Glomerular endothelial cell (primary cell): ENCODE measurements around the gene SEC24D. TPM values are rescaled to one million over a fixed set of nuclear protein-coding genes. Genes with fewer than 3 reads are reported as not detected.

Experiments used
- DNase-seq: peaks from one replicate; pipeline ENCODE4 v3.0.0-alpha.2; 2011; ENCODE audit warnings: low read depth, low spot score; ENCODE audit errors: extremely low read depth
- total RNA-seq: library from RNA; depleted of rRNA; stranded (reverse); fragments of >200 nt; gene quantifications from 2 replicates; pipeline ENCODE4 v1.2.3, GENCODE V29; 2015

SEC24D gene
- total RNA-seq, 1 donor from 2014 or later = 134 TPM

DNA sequence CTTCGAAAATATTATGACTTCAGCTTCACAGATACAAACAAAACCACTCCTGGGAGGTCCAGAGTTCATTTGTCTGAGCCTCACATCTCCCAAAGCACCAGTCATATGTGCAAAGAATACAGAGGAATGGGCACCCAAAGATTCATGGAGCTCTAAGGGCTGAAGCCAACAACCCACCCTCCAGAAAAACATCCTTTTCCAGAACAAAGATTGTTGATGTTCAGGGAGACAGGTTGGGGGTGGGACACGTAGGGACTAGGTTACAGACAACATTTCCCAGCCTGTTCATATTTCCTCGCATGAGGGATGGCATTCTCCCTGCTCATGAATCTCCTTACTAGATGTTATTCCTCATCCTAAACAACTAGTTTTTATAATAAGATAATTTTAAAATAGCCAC, 79.5 kb downstream of the SEC24D start:
- no peak for DNase-seq

DNA sequence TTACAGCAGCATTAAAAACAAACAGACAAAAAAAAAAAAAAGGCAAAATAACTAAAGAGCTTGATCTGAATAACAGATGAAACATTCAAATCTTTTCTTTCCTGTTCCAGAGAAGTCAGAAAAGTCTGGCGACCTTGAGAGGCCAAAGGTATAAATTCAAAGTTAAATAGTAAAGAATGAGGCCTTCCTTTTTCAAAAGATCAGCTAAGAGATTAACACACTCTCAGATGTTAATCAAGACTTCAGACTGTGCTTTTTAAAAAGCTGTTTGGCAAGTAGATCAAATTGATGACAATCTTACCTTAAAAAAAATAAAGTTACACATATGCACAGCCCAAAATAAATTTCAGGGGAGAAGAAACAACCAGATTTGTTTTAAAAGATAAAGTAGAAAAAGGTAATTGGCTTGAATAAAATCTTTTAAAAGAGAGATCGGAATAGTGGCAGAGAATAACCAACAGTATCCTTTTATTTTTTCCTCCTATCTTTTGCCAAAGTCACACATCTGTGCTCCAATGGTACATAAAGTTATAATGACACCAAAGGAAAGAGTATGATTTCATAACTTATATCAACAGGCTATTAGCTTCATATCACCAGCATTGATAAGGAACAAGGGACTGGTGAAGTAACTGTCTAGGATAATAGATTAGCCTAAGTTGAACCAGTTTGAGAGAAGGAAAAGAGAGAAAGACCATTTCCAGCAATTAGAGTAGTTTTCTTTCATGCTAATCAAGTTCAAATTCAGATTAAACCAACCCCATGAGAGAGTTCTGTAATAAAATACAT, 80.3 kb downstream of the SEC24D start:
- DNase-seq = no peak

GRCh38 chr4:118754890-118755289, 81.0 kb downstream of the SEC24D start:
- DNase-seq = no peak

DNA sequence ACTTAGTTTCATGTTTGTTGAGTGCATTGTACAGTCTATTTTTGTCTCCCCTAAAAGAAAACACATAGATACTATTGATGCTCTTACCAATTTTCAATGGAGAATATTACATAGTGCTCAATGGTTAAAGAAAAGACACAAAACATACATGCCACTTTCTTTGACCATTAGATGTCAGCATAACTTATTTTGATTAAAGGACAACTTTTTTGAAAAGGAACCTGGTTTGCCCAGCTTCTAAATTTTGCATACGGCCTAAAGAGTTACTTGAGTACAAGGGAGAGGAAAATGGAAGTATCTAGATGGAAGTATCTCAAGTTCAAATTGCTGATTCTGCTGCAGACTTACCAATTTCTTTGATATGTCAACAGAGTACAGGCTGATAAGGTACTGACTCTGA, 82.2 kb downstream of the SEC24D start:
- no peak for DNase-seq

- no peak for DNase-seq
These were observed 82.8 kb downstream of the SEC24D start for GRCh38 chr4:118753096-118753495.

- no peak for DNase-seq
These were observed 83.4 kb downstream of the SEC24D start for GRCh38 chr4:118752551-118752950.

GRCh38 chr4:118751629-118752323, 84.2 kb downstream of the SEC24D start:
- DNase-seq = no peak

- DNase-seq = no peak
These were observed 86.5 kb downstream of the SEC24D start for GRCh38 chr4:118749347-118749988.

DNA sequence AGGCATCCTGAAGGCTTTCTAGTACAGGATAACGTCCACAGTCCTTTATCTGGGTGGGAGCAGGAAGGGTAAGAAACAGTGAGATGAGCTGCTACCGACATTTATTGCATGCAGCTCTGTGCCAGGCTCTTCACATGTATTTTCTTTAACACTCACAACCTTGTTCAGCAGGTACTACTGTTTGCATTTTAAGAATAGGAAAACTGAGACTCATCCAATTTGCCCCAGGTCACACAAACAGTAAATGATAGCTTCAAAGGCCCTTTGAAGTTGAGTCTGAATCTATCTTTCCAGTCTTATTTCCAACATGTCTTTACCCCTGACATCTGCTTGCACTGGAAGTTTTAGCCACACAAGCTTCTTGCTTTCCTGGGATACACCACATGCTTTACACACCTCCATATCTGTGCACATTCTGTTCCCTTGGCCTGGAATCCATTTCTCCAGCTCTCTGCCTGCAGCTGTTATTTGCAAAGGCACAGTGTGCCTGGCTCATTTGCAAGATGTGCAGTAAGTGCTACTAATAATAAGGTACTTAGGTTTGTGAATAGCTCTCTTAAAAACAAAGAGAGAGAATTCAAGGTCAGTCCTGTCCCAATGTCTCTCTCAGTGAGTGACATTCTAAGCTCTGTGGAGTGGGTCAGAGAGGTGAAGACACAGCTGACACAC, 89.5 kb downstream of the SEC24D start:
- no peak for DNase-seq

GRCh38 chr4:118745357-118745756, 90.6 kb downstream of the SEC24D start:
- no peak for DNase-seq

DNA sequence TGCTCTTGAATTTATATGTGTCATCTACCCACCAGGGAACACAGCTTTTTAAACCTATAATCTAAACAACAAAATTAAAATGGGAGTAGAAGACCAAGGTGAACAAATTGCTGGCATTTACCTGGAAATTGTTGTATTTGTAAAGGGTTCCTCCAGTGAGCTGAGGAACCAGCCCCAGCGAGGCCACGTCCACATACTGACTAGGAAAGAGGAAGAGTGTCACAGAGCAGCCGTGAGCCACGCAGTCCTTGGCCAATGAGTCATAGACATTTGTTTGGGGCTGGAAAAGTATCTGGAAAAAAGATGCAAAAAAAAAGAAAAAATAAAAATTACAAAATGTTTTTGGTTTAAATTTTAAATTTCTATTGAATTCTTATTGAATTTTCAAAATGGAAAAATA, 92.1 kb downstream of the SEC24D start:
- DNase-seq = no peak

DNA sequence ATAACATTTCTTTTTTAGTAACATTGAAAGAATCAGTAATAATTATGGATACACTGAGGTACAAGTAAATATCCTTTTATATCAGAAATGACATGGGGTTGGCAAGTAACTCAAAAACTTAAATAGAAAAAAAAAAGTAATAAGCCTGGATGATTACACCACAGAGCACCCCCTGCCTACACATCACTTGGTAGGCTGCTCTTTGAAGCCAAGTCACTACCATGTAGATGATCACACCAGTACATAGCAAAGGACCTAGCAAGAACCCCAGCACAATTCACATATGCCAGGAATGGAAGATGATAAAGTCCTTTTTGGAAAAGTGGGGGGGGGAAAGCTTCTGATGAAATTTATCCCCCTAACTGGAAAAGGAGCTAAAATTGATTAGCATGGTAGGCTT, 93.9 kb downstream of the SEC24D start:
- no peak for DNase-seq

DNA sequence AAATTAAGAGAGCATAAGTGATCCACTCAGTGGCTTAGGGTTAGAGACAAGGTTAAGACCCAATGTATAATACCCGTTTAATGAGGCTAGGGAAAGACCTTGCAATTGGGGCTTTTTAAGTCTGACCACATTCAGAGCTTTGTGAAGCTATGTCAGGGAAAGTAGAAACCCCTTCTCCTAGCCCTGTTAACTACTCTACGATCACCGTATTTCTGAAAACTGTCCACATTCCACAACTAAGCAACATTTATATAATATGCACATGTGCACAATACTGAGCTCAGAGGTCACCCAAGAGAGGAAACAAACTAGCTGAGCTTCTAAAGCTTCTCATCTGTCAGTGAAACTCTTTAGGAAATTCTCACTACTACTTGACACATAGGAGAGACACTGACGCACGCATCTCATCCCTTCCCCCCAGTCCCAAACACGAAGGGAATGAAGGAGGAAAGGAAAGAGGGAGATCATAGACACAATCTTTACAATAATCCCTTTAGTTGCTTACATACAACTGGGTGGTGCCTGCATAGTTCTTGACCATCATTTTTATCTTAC, 94.5 kb downstream of the SEC24D start:
- no peak for DNase-seq

GRCh38 chr4:118740869-118741268, 95.1 kb downstream of the SEC24D start:
- DNase-seq = no peak

DNA sequence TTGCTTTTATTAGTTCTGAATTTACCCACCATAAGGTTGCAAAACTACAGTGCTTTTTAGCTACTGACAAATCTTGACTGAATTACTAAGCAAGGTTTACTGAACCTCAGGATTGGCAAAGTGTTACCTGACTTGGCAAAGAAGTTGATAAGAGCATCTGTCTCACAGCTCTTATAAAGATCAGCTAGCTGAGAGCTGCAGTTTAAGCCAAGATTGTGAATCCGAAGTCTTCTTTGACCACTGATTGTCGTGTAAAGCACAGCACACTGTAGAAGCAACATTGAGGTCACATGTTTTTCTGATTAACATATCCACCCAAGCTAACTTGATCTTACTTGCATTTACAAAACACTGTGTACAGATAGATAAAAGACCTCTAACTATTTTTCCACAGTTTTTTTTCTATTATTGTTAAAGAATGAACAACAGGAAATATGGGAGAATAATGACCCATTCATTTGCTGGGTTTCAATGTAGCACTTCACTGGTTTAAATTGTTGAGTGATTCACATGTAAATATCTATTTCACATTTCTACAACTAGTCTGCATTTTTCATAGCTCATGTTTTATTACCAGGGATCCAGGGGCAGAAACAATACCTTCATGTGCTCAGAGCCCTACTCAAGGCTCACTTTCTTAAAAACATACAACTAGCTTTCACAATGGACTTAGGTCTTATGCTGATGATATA, 96.8 kb downstream of the SEC24D start:
- no peak for DNase-seq

DNA sequence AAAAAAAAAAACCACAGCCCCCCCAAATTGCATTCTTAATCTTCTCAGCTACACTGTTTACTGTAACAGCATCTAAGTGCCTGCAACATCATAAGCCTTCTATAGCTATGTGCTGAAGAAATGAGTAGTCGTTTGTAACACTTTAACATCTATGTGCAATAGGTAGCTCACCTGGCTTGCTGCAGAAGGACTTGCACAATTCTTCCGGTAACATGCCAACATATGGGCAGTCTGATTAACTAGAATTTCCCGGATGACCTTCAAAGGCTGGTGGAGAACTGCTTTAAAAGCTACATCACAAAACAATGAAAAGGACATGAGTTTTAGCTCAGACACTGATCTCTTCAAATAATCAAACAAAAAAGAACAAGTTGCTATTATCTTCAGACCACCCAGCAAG, 97.8 kb downstream of the SEC24D start:
- DNase-seq = no peak

- DNase-seq = no peak
These were observed 99.0 kb downstream of the SEC24D start for GRCh38 chr4:118736900-118737299.

GRCh38 chr4:118734491-118735205, 101.3 kb downstream of the SEC24D start:
- DNase-seq = no peak

- DNase-seq = no peak
These were observed 103.2 kb downstream of the SEC24D start for GRCh38 chr4:118732591-118733330.
